PC-9 (cell line): ENCODE results near the gene IL17RE. TPM values are rescaled to one million over a fixed set of nuclear protein-coding genes. Genes with fewer than 3 reads are reported as not detected.

ENCODE experiments used
- BruUV-seq: library from RNA; stranded (reverse); fragments of 400-500 nt; replicated peaks from 2 replicates; lab custom pipeline; 2021; lab: Mats Ljungman, UMichigan
- CTCF ChIA-PET: fragments of 300-600 bp; sonication (Branson Sonifier 250); formaldehyde crosslinking; loops from one replicate; lab custom pipeline; 2022; ENCODE audit warnings: antibody characterized with exemption; lab: Charles Lee
- POLR2A ChIA-PET: fragments of 300-600 bp; sonication (Branson Sonifier 250); formaldehyde crosslinking; loops from one replicate; lab custom pipeline; 2022; ENCODE audit warnings: antibody characterized with exemption; ENCODE audit not compliant: unreplicated experiment; lab: Charles Lee
- DNase-seq, 2 experiments: peaks; one replicate each; pipeline versions ENCODE4 v3.0.0 to v3.0.0-alpha.2; 2015 to 2022; ENCODE audit warnings: mixed read lengths in 1 of 2
- H2AFZ ChIP-seq: fragments of 200-600 bp; sonication (generic); 2 replicates; pipeline ENCODE4 v1.8.1; 2017; ENCODE audit warnings: antibody characterized with exemption
- H3F3A ChIP-seq: fragments of 200-600 bp; sonication (generic); 2 replicates; pipeline ENCODE4 v1.8.1; 2017; ENCODE audit warnings: antibody characterized with exemption, mild to moderate bottlenecking, low read depth; ENCODE audit not compliant: insufficient read depth
- H3K27ac ChIP-seq: fragments of 200-600 bp; sonication (generic); 2 replicates; pipeline ENCODE4 v1.6.1; 2016; ENCODE audit warnings: mixed run types
- H3K27me3 ChIP-seq: fragments of 200-600 bp; sonication (generic); 2 replicates; pipeline ENCODE4 v1.6.1; 2016; ENCODE audit warnings: low read depth, mixed run types; ENCODE audit not compliant: insufficient read depth
- H3K36me3 ChIP-seq: fragments of 200-600 bp; sonication (generic); 2 replicates; pipeline ENCODE4 v1.6.1; 2016; ENCODE audit warnings: low read depth, mixed run types
- H3K4me1 ChIP-seq: fragments of 200-600 bp; sonication (generic); replicated peaks from 2 replicates; pipeline ENCODE4 v1.6.1; 2016; ENCODE audit warnings: mixed run types; ENCODE audit not compliant: insufficient read depth
- H3K4me2 ChIP-seq: fragments of 200-600 bp; sonication (generic); 2 replicates; pipeline ENCODE4 v1.6.1; 2017; ENCODE audit warnings: mixed run types
- H3K4me3 ChIP-seq: fragments of 200-600 bp; sonication (generic); 2 replicates; pipeline ENCODE4 v1.6.1; 2016; ENCODE audit warnings: mixed run types
- H3K79me2 ChIP-seq: fragments of 200-600 bp; sonication (generic); 2 replicates; pipeline ENCODE4 v1.6.1; 2017; ENCODE audit warnings: low read depth, mixed run types
- H3K9me2 ChIP-seq: fragments of 200-600 bp; sonication (generic); 2 replicates; pipeline ENCODE4 v1.8.1; 2017; ENCODE audit warnings: mild to moderate bottlenecking; ENCODE audit not compliant: insufficient read depth
- H3K9me3 ChIP-seq: fragments of 200-600 bp; sonication (generic); 2 replicates; pipeline ENCODE4 v1.8.1; 2016; ENCODE audit warnings: low read depth; ENCODE audit not compliant: insufficient read depth
- H4K20me1 ChIP-seq: fragments of 200-600 bp; sonication (generic); 2 replicates; pipeline ENCODE4 v1.8.1; 2017; ENCODE audit not compliant: insufficient read depth
- EZH2 ChIP-seq: fragments of 200-600 bp; sonication (generic); IDR thresholded peaks from 2 replicates; pipeline ENCODE4 v1.8.0; 2017; ENCODE audit warnings: antibody characterized with exemption, low read depth
- intact Hi-C: fragments of 100-400 bp; cut with micrococcal nuclease; formaldehyde crosslinking; loops from one replicate; pipeline ENCODE4 v1.10.0; 2022; ENCODE audit not compliant: unreplicated experiment
- total RNA-seq: library from RNA; stranded (reverse); gene quantifications from 2 replicates; pipeline ENCODE4 v1.2.3, GENCODE V29; 2021
- TF ChIP-seq, protein P1 (sequence below): fragments of 200-600 bp; sonication (generic); conservative IDR thresholded peaks from 2 replicates; pipeline ENCODE4 v1.6.1; 2017; ENCODE audit warnings: mixed run types, antibody characterized with exemption, mild to moderate bottlenecking, moderate library complexity

The IL17RE gene
- total RNA-seq, 1 experiment from 2014 or later = 23.8 TPM

DNA sequence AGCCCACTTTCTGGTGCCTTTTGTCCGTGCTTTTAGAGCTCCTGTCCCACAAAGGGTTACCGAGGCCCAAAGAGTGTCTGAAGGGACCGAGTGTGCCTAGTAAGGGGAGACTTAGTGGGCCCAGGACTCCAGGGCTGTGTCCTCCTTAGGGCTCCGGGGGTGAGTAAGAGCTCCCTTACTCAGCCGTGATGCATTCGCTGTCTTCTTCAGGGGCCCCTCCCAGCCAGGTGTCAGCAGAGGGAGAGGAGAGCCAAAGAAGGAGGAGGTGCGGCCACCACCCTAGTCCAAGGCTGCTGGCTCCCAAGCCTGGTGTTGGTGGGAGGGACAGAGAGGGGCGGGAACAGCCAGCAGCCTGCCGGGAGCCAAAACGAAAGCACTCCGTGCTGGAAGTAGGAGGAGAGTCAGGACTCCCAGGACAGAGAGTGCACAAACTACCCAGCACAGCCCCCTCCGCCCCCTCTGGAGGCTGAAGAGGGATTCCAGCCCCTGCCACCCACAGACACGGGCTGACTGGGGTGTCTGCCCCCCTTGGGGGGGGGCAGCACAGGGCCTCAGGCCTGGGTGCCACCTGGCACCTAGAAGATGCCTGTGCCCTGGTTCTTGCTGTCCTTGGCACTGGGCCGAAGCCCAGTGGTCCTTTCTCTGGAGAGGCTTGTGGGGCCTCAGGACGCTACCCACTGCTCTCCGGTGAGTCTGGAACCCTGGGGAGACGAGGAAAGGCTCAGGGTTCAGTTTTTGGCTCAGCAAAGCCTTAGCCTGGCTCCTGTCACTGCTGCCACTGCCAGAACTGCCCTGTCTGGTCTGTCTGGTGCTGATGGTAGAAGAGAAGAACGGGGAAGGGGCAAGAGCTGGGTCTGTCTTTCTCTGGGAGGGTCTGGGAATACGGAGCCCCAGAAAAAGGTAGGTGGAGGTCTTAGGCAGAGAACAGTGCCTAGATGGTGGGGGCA lies 14.4 kb downstream of the IL17RE start, which contains the start of gene IL17RC:
TSS of gene IL17RC (plus strand) at position 365 of the 947 bp plus-strand sequence. CDS start at position 583, 218 bp downstream.
- POLR2A ChIA-PET = interaction anchor here (0.6 to 1.0 kb wide), 3 partner anchors 17 to 76 kb away, joined by 3 to 5 read pairs (median 4); partner anchors contain the start of genes CRELD1 and JAGN1
- DNase-seq = peak; percentile 86 to 91
- Histone ChIP-seq H3K9me3 (no peaks in the 10 kb centered on the region), H3K4me3 (peak within 1 kb of the TSS; percentile 70), H3K27me3 (no peaks in the 10 kb centered on the region), H3K4me2 (peak within 1 kb of the TSS; percentile 95), H3K79me2 (no peaks in the 10 kb centered on the region), H3K9me2 (no peaks in the 10 kb centered on the region), H2AFZ (peak within 1 kb of the TSS; percentile 77), H3K4me1 (peaks cover 41% of the 10 kb centered on the region), H3K27ac (no peak within 1 kb of the TSS), H3F3A (peaks cover 16% of the 10 kb centered on the region), H3K36me3 (no peaks in the 10 kb centered on the region), H4K20me1 (no peaks in the 10 kb centered on the region)
- TF ChIP-seq, protein P1, sequence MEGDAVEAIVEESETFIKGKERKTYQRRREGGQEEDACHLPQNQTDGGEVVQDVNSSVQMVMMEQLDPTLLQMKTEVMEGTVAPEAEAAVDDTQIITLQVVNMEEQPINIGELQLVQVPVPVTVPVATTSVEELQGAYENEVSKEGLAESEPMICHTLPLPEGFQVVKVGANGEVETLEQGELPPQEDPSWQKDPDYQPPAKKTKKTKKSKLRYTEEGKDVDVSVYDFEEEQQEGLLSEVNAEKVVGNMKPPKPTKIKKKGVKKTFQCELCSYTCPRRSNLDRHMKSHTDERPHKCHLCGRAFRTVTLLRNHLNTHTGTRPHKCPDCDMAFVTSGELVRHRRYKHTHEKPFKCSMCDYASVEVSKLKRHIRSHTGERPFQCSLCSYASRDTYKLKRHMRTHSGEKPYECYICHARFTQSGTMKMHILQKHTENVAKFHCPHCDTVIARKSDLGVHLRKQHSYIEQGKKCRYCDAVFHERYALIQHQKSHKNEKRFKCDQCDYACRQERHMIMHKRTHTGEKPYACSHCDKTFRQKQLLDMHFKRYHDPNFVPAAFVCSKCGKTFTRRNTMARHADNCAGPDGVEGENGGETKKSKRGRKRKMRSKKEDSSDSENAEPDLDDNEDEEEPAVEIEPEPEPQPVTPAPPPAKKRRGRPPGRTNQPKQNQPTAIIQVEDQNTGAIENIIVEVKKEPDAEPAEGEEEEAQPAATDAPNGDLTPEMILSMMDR = no peak
- TF ChIP-seq EZH2 = no peak
- CTCF ChIA-PET = interaction anchor here (1.0 kb wide), 1 partner anchor 46 kb away, joined by 3 read pairs; no protein-coding TSS in a partner anchor
- intact Hi-C loops = loop anchor here (1.0 kb wide), 1 partner anchor 16 kb away; the partner anchor contains the start of gene CRELD1
- TSS peak; percentile 36 for BruUV-seq

DNA sequence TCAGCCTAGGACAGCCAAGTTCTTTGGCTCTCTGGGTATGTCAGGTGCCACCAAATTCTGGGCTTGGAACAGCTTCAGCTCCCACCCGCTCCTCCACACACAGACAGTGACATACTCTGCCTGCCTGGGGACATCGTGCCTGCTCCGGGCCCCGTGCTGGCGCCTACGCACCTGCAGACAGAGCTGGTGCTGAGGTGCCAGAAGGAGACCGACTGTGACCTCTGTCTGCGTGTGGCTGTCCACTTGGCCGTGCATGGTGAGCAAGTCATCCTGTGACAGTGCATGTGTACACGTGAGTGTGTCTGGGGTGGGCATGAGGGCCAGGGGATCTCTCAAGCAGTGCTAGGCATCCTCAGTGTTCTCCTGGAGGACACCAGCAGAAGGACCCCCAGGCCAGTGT lies 15.2 kb downstream of the IL17RE start:
- Histone ChIP-seq H3K4me1 (peaks cover 33% of the 10 kb centered on the region), H3K4me3 (peak overlapping the region; percentile 70; the same call in 1 of the 2 replicates), H4K20me1 (no peaks in the 10 kb centered on the region), H3K9me2 (no peaks in the 10 kb centered on the region), H3K9me3 (no peaks in the 10 kb centered on the region), H3K27ac (no peak overlapping the region), H3F3A (peaks cover 8% of the 10 kb centered on the region), H3K36me3 (no peaks in the 10 kb centered on the region), H2AFZ (no peak overlapping the region), H3K27me3 (no peaks in the 10 kb centered on the region), H3K4me2 (peak overlapping the region; percentile 95), H3K79me2 (no peaks in the 10 kb centered on the region)
- no TSS peak for BruUV-seq
- TF ChIP-seq EZH2 = no peak
- TF ChIP-seq, protein P1 = no peak
- DNase-seq = no peak
- intact Hi-C loops = loop anchor here (1.0 kb wide), 1 partner anchor 15 kb away; the partner anchor contains the start of gene CRELD1
- ChIA-PET POLR2A (no interaction called here), CTCF (no interaction called here)

DNA sequence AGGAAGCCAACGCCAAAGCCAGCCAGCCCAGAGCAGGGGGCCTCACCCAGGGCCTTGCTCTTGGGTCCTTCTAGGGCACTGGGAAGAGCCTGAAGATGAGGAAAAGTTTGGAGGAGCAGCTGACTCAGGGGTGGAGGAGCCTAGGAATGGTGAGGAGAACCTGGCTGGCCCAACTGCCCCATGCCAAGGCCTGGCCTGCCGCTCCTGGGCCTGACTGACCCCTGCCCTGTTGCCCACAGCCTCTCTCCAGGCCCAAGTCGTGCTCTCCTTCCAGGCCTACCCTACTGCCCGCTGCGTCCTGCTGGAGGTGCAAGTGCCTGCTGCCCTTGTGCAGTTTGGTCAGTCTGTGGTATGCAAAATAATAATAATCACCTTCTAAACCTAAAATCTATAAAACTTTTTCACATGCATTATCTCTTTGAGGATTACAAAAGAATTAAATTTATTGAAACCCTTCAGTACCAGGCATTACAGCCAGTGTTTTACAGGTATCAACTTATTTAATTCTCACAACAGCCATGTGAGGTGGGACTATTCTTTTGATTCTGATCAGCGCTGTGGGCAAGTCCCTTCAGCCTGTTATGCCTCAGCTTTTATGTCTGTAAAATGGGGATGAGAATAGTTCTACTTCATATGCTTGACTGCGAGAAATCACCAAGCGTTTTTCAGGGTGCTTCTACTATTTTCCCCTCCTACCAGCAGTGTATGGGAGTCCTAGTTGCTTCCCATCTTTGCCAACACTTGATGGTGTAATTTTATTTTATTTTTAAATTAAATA lies 15.8 kb downstream of the IL17RE start:
- no peaks in the 10 kb centered on the region for H3K27me3 ChIP-seq
- peak overlapping the region; percentile 95 for H3K4me2 ChIP-seq
- peaks cover 26% of the 10 kb centered on the region for H3K4me1 ChIP-seq
- no peak overlapping the region for H3K27ac ChIP-seq
- DNase-seq = no peak
- H3K36me3 ChIP-seq = no peaks in the 10 kb centered on the region
- H3K79me2 ChIP-seq = no peaks in the 10 kb centered on the region
- no peaks in the 10 kb centered on the region for H4K20me1 ChIP-seq
- POLR2A ChIA-PET = no interaction called here
- no peaks in the 10 kb centered on the region for H3K9me3 ChIP-seq
- intact Hi-C loops = no loop called here
- H3K9me2 ChIP-seq = no peaks in the 10 kb centered on the region
- H2AFZ ChIP-seq = no peak overlapping the region
- no peak overlapping the region for H3K4me3 ChIP-seq
- H3F3A ChIP-seq = 0 out of 2 replicates have a peak, but pooled peaks cover 5% of the 10 kb centered on the region
- BruUV-seq = no TSS peak
- TF ChIP-seq, protein P1 = no peak
- no peak for TF ChIP-seq EZH2
- CTCF ChIA-PET = no interaction called here
